HG02763 (cell line): ENCODE data around the gene TLCD1.
"Not testable (repeated sequence)": the region's sequence is repeated elsewhere in the genome, so short reads cannot be mapped to it uniquely, and the experiment has no call there.

Experiments
- ATAC-seq: cut with Tn5 transposase; IDR thresholded peaks from one replicate; pipeline ENCODE4 v1.9.1; 2021; ENCODE audit warnings: mild to moderate bottlenecking, moderate library complexity; ENCODE audit not compliant: unreplicated experiment

The TLCD1 gene

DNA sequence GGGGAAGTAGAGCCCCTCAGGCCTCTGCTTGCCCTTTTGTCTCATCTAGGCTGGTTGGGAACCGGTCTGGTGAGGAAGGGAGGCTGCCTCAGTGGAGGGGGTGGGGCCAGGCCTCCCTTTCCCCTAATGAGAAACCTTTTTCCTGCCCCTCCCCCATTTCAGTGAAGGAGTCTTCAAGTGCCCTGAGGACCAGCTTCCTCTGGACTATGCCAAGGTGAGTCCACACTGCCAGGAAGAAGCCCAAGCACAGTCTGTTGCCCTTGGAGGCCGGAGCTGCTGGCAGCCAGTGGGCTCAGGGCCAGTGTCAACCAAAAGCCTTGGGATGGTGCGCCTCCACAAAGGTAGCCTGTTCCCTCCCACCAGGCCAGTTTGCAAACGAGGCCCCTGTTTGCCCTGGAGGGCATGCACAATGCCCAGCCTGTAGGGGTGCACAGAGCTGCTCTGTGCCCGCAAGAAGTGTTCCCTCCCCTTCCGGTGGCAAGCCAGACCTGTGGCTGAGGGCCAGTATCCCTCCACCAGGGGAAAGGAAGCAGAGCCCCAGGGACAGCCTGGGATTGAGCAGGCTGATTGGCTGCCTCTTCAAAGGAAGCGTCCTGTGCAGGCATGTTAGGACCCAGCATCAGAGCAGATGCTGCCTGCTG, 21.1 kb upstream of the TLCD1 start:
- ATAC-seq = no peak

DNA sequence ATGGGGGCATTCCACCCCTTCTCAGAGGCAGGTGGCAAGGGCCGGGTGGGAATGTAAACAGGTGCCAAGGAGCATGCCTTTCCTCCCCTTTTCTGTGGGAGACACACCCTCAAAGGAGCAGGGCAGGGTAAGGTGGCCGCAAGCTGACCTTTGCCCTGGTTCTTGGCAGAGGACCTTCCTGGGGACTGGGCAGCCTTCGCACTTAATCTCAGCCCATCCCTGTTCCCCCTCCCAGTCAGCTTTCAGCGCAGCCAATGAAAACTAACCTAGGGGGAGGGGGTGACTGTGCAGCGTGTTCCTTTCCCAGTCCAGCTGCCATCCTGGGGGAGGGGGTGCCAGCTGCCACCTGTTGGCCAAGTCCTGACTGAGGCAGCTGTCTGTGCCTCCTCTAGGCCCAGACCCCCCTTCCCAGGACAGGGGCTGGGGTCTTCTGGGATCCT, 20.6 kb upstream of the TLCD1 start:
- ATAC-seq = no peak

DNA sequence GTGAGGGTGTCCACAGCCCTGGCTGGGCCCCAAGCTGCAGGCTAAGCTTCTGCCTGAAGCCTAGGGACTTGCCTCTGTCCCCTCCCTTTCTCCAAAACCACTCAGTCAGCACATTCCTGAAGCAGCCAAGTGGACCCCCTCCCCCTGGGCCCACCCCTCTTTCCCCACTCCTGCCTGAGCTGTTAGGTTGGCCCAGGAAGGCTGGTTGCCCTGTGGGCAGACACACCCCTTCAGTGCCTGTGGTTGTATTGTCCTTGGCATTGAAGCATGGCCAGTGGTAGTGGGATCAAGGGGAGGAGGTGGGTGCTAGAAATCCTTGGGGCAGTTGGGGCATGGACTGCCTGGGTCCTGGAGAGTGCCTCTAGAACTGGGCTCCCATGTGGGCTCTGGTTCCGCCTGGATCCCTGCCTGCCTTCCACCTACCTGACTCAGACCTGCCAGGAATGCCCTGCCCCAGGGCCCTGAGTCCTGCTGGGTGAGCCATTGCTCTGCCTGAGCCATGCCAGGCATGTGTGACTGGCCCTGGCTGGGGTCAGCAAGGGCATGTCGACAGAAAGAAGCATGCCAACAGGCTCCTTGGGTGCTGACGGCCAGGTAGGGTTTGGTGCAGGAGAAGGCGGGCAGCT, 19.9 kb upstream of the TLCD1 start:
- no peak for ATAC-seq

DNA sequence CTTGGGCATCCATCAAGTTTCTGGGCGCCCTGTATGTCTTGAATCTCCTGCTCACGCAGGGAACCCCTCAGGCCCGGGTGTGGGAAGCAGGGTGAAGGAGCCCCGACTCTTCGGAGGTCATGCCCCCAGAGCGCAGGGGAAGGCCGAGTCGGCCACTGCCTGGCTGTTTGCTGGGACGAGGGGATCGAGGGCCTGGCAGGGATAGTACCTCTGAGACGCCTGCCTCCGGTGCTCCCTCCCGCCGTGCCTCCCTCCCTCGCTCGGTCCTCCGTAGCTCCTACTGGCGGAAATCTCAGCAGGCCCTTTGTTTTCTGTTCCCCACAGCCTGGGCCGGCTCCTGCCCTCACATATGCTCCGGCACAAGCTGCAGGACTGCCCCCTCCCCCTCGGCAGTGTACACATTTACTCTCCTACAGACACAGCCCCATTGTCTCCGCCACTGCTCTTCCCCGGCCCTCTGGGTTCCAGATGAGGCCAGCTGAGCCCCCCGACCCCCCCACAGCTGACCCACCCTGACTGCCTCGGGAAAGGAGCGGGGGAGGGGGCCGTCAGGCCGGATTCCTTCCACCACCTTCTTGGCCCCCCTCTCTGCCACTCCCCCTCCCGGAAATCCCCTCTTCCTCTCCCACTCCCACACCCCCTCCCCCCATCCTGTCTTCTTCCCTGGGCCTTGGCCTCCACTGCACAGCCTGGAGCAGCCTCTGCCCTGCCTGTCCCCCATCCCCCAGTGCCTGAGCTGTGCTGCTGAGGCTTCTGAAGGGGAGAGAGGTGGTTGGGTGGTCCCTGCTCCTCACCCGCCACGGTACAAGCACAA, 19.1 kb upstream of the TLCD1 start:
- ATAC-seq = no peak

DNA sequence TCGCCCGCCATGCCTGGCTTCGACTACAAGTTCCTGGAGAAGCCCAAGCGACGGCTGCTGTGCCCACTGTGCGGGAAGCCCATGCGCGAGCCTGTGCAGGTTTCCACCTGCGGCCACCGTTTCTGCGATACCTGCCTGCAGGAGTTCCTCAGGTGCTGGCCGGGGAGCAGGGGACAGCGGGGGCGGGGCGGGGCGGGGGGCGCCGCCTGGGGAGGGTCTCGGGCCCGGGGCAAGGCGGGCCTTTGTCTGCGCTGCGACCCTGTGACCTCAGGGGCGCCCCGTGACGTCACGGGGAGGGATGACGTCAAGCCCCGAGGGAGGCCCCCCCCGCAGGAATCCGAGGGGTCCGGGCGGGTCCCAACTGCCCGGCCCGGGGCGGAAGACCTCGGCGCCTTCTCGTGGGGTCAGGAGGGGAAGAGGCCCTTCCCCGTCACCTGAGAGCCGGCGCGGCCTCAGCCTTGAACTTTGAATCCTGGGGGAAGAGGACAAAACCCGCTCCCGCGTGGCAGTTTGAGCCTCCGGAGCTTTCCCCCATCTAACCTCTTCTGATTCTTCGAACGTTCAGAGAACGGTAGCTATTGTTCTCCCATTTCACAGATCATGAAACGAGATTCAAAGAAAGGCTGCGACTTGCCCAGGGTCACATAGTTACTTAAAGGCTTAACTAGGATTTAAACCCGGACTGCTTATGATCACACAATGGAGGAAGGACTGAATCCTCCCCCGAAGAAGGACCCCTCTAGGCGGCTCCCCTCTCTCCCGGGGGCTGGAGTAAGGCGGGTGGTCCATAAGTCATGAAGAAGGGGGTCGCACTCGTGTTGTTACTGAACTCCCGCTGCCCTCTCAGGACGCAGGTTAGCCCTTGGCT, 18.3 kb upstream of the TLCD1 start:
- no peak for ATAC-seq

DNA sequence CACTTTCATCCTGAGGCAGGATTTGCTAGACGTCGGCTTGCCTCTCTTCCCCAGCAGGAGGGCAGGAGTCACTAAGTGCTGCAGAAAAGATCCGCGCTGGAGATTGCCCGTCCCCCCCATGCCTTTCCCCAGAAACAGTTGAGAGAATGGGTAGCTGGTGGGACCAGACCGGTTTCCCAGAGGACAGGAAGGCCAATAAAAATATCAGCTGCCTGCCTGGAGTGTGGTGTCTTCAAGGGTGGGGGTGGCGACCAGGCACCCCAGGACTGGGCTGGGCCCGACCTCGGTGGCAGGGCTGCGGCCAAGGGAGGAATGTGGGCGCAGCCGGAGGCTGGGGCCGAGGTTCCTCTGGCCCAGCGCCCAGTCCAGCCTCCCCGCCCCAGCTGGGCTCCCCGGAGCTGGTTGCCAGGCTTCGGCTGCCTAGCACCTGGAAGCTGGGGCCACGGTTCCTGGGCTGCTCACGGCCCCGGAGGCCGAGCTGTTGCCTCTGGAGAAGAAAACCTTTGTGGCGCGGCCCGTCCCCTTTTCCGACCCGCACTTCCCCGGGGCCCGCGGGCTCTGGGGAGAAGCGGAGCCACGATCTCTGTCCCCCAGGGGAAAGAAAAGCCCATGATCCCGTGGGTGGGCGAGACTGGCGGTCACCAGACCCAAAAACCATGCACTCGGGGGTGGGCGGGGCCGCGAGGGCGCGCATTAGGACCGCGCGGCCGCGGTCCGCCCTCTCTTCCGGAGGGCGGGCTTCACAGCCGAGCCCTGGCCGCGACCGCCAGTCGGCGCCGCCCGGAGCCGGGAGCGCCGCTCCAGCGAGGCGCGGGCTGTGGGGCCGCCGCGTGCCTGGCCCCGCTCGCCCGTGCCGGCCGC, 17.4 kb upstream of the TLCD1 start, which contains the start of gene TRAF4:
Gene TRAF4 (plus strand): TSS at position 769 of the 861 bp plus-strand sequence. CDS start 102 bp downstream, outside the sequence.
- peak; percentile 73 for ATAC-seq

DNA sequence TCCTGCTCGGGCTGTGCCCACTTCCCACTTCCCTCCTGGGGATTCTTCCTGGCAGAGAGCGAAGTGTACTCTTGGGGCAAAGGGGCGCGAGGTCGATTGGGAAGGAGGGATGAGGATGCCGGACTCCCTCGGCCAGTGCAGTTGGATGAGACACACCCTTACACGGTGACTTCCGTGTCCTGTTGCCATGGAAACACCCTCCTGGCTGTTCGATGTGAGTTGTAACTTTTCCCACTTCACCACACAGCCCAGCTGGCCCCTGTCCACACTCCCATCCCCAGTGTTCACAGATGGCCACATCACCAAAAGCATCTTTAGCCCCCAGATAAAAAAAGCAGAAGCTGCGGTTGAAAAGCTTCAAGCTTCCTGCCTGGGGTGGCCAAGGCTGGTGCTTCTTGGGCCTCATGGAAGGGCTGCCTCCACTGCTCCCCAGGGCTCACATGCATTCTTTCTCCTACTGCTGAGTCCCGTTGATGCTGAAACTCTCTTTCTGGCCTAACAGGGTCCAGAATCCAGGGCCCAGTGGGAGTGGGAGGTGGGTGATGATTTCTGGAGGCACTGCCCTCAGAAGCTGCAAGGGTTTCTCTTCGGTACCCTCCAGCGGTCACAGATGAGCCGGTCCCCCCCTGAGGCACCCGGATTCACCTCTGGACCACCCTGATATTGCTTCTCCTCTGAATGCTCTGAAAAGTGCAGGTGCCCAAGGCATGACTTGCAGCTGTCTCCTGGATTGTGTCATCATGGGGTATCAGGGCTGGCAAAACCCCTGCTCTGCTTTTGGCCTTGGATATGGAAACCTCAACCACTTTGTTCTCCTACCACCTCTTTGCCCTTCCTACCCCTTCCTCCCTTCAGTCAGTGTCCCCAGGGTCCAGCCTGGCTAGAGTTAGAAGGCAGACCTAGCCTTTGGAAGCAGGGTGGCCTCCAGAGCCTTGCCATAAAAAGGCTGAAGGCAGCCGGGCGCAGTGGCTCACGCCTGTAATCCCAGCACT, 15.6 kb upstream of the TLCD1 start:
- no peak for ATAC-seq

DNA sequence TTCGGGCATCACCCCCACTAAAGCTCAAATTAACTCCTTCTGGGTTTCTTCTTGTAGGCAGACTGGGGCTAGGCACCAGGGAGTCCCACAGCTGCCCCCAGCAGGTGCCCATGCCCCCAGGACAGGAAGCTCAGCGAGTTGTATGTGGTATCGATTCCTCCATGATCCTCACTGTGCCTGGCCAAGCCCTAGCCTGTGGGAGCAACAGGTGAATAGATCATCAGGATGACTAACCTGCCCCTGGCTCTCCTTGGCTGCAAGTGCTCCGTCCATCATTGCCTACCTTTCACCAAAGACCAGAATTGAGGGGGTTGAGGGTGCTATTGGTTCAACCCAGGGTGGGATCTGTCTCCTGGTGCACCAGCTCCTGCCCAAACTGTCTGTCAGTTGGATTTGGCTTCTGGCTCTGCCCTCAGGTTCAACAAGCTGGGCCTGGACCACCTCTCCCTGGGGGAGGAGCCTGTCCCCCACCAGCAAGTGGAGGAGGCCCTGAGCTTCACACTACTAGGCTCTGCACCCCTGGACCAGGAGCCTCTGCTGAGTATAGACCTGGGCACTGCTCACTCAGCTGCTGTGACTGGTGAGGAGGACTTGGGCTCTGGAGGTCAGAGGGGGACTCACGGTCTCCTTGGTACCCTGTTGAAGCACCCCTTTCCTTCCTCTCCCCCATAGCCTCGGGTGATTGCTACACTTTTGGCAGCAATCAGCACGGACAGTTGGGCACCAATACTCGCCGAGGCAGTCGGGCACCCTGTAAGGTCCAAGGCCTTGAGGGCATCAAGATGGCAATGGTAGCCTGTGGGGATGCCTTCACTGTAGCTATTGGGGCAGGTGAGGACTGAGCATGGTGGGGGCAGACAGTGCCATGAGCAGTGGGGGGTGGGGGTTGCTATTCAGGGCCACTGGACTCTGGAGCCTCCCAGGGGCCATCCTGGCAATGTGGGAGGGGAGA, 14.6 kb upstream of the TLCD1 start:
- no peak for ATAC-seq

DNA sequence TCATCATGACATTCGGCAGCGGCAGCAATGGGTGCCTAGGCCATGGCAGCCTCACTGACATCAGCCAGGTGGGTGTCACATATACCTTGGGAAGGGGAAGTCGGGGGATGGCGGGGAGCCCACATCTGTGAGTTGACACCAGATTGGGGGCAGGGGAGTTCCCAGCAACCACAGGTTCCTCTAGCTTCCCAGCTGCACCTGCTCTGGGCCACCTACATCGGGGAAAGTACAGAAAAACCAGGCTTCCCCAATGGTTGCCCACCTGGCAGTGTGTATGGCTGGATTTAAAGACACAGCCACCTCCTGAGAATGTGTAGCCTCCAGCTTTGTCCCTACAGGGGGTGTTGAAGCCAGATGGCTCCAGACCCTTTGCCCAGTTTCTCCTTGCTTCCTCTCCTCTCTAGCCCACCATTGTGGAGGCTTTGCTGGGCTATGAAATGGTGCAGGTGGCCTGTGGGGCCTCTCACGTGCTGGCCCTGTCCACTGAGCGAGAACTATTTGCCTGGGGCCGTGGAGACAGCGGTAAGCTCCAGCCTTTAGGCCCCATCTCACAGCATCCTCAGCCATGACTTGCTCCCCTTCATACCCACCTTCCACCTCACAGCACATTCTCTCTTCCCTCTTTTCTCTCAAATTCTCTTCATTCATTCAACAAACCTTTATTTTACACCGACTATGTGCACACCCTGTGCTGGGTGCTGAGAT, 12.8 kb upstream of the TLCD1 start:
- ATAC-seq = no peak

DNA sequence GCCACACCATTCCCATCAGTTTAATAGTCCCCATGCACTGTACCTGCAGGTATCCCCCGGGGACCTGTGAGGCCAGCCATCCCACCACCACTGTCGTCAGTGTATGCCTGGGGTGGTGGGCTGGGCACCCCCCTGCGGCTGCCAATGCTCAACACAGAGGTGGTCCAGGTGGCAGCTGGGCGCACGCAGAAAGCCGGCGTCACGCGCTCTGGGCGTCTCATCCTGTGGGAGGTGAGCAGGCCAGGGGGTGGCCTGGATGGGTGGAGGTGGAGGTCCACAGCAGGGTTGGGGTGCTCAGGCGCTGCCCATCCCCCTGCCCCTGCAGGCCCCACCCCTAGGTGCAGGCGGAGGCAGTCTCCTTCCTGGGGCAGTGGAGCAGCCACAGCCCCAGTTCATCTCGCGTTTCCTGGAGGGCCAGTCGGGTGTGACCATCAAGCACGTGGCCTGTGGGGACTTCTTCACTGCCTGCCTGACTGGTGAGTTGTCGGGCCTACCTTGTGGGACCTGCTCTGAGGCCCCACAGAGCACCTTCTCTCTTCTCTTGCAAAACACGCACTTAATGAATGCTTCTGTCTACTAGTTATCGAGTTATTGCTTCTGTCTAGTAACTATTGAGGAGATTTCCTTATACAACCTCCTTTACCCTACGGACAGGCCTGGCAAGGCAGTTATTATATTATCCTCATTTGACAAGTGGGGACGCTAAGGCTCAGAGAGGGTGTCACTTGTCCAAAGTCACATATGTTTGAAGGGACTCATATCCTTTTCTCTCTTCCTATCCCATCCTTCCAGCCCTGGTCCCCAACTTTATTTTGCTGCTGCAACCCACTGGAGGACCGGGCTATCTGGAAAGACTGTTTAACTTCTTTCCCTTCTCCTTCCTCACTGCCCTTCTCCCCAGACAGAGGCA, 12.0 kb upstream of the TLCD1 start:
- peak; percentile 51 for ATAC-seq

DNA sequence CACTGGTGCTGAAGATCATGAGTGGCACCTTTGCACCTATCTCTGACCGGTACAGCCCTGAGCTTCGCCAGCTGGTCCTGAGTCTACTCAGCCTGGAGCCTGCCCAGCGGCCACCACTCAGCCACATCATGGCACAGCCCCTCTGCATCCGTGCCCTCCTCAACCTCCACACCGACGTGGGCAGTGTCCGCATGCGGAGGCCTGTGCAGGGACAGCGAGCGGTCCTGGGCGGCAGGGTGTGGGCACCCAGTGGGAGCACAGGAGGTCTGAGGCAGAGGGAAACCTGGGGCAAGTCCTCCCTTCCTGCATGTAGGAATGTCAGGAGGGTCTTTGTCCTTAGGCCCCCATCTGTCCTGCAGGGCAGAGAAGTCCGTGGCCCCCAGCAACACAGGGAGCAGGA, 11.3 kb upstream of the TLCD1 start:
- ATAC-seq = no peak

DNA sequence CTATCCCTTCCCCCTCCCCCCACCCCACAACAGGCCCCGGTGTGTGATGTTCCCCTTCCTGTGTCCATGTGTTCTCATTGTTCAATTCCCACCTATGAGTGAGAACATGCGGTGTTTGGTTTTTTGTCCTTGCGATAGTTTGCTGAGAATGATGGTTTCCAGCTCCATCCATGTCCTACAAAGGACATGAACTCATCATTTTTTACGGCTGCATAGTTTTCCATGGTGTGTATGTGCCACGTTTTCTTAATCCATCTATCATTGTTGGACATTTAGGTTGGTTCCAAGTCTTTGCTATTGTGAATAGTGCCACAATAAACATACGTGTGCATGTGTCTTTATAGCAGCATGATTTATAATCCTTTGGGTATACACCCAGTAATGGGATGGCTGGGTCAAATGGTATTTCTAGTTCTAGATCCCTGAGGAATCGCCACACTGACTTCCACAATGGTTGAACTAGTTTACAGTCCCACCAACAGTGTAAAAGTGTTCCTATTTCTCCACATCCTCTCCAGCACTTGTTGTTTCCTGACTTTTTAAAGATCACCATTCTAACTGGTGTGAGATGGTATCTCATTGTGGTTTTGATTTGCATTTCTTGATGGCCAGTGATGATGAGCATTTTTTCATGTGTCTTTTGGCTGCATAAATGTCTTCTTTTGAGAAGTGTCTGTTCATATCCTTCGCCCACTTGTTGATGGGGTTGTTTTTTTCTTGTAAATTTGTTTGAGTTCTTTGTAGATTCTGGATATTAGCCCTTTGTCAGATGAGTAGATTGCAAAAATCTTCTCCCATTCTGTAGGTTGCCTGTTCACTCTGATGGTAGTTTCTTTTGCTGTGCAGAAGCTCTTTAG, 10.1 kb upstream of the TLCD1 start:
- not testable (repeated sequence) for ATAC-seq

DNA sequence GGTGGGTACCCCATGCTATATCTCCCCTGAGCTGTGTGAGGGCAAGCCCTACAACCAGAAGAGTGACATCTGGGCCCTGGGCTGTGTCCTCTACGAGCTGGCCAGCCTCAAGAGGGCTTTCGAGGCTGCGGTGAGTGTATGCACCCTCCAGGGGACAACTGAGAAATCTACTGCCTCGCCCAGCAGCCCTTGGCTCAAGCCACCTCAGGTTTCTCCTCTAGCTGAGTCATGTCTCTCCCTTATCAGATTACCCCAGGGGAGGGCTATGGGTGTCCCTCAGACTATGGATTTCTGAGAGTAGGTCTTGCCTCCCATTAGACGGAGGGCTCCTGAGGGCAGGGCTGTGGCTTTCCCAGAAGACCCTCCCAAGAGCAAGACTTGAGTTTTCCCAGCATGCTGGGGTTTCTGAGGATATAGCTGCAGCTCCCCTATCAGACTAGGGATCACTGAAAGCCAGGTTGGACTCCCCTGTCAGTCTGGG, 9.2 kb upstream of the TLCD1 start:
- no peak for ATAC-seq

DNA sequence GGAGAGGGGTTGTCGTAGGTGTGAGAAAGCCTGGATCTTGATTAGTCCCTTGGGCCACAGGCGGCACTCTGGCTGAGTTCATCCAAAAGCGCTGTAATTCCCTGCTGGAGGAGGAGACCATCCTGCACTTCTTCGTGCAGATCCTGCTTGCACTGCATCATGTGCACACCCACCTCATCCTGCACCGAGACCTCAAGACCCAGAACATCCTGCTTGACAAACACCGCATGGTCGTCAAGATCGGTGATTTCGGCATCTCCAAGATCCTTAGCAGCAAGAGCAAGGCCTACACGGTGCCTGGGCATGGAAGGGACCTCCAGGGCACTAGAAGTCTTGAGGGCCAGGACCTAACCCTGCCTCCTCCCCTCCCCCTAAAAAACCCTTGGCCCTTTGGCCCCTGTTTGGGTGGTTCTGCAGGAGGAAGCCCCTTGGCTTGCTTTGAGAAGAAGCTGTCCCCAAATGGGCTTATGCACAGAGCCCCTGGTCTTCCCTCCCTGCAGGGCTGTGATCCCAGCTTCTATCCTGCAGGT, 8.7 kb upstream of the TLCD1 start:
- ATAC-seq = no peak

DNA sequence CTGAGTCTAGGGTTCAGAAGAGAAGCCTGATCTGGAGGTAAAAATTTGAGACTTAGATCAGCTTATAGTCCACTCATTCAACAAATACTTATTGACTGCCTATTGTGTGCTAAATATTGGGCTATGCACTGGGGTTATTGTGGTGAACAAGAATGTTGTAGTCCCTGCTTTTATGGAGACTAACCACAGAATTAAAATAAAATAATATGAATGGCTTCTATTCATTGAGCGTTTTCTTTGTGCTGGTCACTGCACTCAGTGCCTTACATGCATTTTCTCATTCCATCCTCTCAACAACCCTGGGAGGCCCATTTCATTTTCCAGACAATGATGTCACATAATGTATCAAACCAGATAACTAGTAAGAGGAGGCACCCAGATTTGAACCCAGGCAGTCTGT, 7.3 kb upstream of the TLCD1 start:
- ATAC-seq = no peak
